ENCODE data around the gene MINDY4. TPM values are rescaled to one million over a fixed set of nuclear protein-coding genes. Genes with fewer than 3 reads are reported as not detected.

The MINDY4 gene
- total and polyA plus RNA-seq, 2 of the 8 experiments (the other 6 are each of a cell fraction or from before 2014, with no cell fraction given): 1.3 to 3.6 TPM

GRCh38 chr7:30728591-30729100 is 42.6 kb upstream of the MINDY4 start:
- Histone ChIP-seq H3K4me2 (ENCODE audit: insufficient read depth in 1 of 2, low read depth in 2 of 2, low read length in 2 of 2) (no peak overlapping the region), H3K9ac (replicated peaks in 1 of 4; ENCODE audit: extremely low read depth in 1 of 4, low read depth in 3 of 4, low read length in 3 of 4) (no peak overlapping the region), H3K9me3 (ENCODE audit: insufficient read depth in 2 of 2, low read depth in 1 of 2, low read length in 1 of 2) (no peaks in the 10 kb centered on the region), H2BK120ac (replicated peaks; ENCODE audit: low read depth, low read length) (no peak overlapping the region), H3K14ac (ENCODE audit: insufficient read length) (no peak overlapping the region), H4K20me1 (replicated peaks in 1 of 2; ENCODE audit: control insufficient read depth in 1 of 2, insufficient read depth in 2 of 2, low read length in 2 of 2) (no peaks in the 10 kb centered on the region), H3K79me1 (ENCODE audit: low read depth, low read length) (no peaks in the 10 kb centered on the region; the same call in 1 of the 2 replicates), H3K27ac (ENCODE audit: low read depth, low read length) (no peak overlapping the region), H3K27me3 (replicated peaks in 1 of 4; ENCODE audit: control insufficient read depth in 3 of 4, extremely low read depth in 1 of 4, insufficient read depth in 3 of 4, low read length in 3 of 4) (no peaks in the 10 kb centered on the region; a peak in 2 of 7 replicates), H2BK12ac (ENCODE audit: low read depth, low read length) (no peak overlapping the region), H3K23me2 (ENCODE audit: low read depth, low read length) (no peaks in the 10 kb centered on the region), H3K4me3 (ENCODE audit: extremely low read depth in 1 of 4, insufficient read depth in 2 of 4, low read depth in 3 of 4, low read length in 4 of 4) (no peak overlapping the region), H2AFZ (ENCODE audit: low read length) (no peak overlapping the region), H3K18ac (ENCODE audit: extremely low read depth, low read length) (no peak overlapping the region), H2BK5ac (ENCODE audit: low read depth, low read length) (no peak overlapping the region), H4K91ac (replicated peaks; ENCODE audit: insufficient read length, low read length) (no peak overlapping the region), H3K23ac (ENCODE audit: insufficient read length) (no peak overlapping the region), H3K4me1 (replicated peaks in 1 of 4; ENCODE audit: control insufficient read depth in 3 of 4, insufficient read depth in 4 of 4, low read length in 3 of 4) (peaks cover 0 to 19% (median 11%) of the 10 kb centered on the region in 4 experiments; a peak in 6 of 7 replicates), H2BK20ac (ENCODE audit: low read length) (0 out of 2 replicates have a peak overlapping the region, but pooled peaks have one; percentile 36), H3K4ac (replicated peaks; ENCODE audit: insufficient read length, low read depth, low read length) (no peak overlapping the region), H3K79me2 (ENCODE audit: control insufficient read depth in 1 of 2, insufficient read depth in 2 of 2, low read length in 2 of 2) (no peaks in the 10 kb centered on the region), H3K36me3 (ENCODE audit: control insufficient read depth in 2 of 4, insufficient read depth in 4 of 4, low read length in 3 of 4) (no peaks in the 10 kb centered on the region), H4K8ac (ENCODE audit: extremely low read depth, insufficient read depth, low read length) (no peak overlapping the region), H2BK15ac (ENCODE audit: low read length) (0 out of 2 replicates have a peak overlapping the region, but pooled peaks have one; percentile 32), H3K56ac (replicated peaks; ENCODE audit: insufficient read length, low read depth, low read length) (no peak overlapping the region), H2AK5ac (ENCODE audit: low read depth, low read length) (no peak overlapping the region), H4K5ac (ENCODE audit: insufficient read length, low read depth, low read length) (no peak overlapping the region)
- FAIRE-seq (no peak), DNase-seq (ENCODE audit: low read depth in 1 of 2, low spot score in 2 of 2) (no peak)
- TF ChIP-seq SUZ12 (IDR thresholded peaks at IDR 0.05; ENCODE audit: low read length) (no peak), BACH1 (IDR thresholded peaks at IDR 0.05; ENCODE audit: low read length) (no peak), USF2 (IDR thresholded peaks at IDR 0.05; ENCODE audit: low read length) (no peak), POLR2AphosphoS5 (IDR thresholded peaks at IDR 0.05; ENCODE audit: low read depth, low read length) (no peak), SIX5 (IDR thresholded peaks at IDR 0.05; ENCODE audit: low read depth, low read length) (no peak), SP4 (IDR thresholded peaks at IDR 0.05; ENCODE audit: low read length) (no peak), CEBPB (IDR thresholded peaks at IDR 0.05; ENCODE audit: low read depth, low read length) (no peak), ZNF274 (IDR thresholded peaks at IDR 0.05; ENCODE audit: borderline replicate concordance, extremely low read depth, low read length) (no peak), EZH2 (IDR thresholded peaks at IDR 0.05; ENCODE audit: low read depth, low read length, severe bottlenecking) (no peak), SIRT6 (IDR thresholded peaks at IDR 0.05; ENCODE audit: low read length) (no peak), BCL11A (IDR thresholded peaks at IDR 0.05; ENCODE audit: low read depth in 2 of 2, low read length in 2 of 2) (no peak), ATF3 (IDR thresholded peaks at IDR 0.05; ENCODE audit: insufficient read depth, low read depth, low read length) (no peak)
- CTCF ChIA-PET (ENCODE audit: partially characterized antibody): interaction anchor here (1.1 to 4.9 kb wide), 4 partner anchors 11 to 31 kb away, joined by 3 to 56 read pairs (median 11); no protein-coding TSS in a partner anchor
- POLR2A ChIA-PET (ENCODE audit: partially characterized antibody): interaction anchor here (0.6 to 1.0 kb wide), 2 partner anchors 51 to 62 kb away, joined by 3 read pairs; no protein-coding TSS in a partner anchor
- WGBS, 2 experiments (ENCODE audit: extremely low coverage in 1 of 2, insufficient coverage in 1 of 2, insufficient read length in 1 of 2, insufficient replicate concordance in 2 of 2, low coverage in 1 of 2, low lambda C conversion rate in 2 of 2, missing lambda C conversion rate in 1 of 2): 73 to 100% methylated on average over 1 to 6 of the region's 6 CpGs

All from H1 (cell line).